ENCODE measurements around the gene OLFML2B.
"Not testable (repeated sequence)": the region's sequence is repeated elsewhere in the genome, so short reads cannot be mapped to it uniquely, and the experiment has no call there.

GRCh38 chr1:162053949-162054348 lies 30.3 kb upstream of the OLFML2B start:
- TF ChIP-seq GFI1 (CRISPR knock-in tag; IDR thresholded peaks at IDR 0.05; ENCODE audit: borderline replicate concordance); AGO1 (IDR thresholded peaks at IDR 0.05; ENCODE audit: low read depth, low read length, poor library complexity, severe bottlenecking); ZMAT5 (CRISPR knock-in tag; IDR thresholded peaks at IDR 0.05; ENCODE audit: borderline replicate concordance, low read depth): not testable (repeated sequence)
